ENCODE measurements around the gene VRK1.

VRK1 gene

GRCh38 chr14:96874127-96874526 is 76.9 kb downstream of the VRK1 start:
- TF ChIP-seq CTCF (IDR thresholded peaks at IDR 0.05; ENCODE audit: insufficient read depth, low read length) (no peak), POLR2AphosphoS5 (IDR thresholded peaks at IDR 0.05; ENCODE audit: low read depth) (no peak), SPI1 (IDR thresholded peaks at IDR 0.05; ENCODE audit: borderline replicate concordance, low read depth) (no peak), GABPA (IDR thresholded peaks at IDR 0.05; ENCODE audit: low read depth) (no peak), REST (IDR thresholded peaks at IDR 0.05; ENCODE audit: insufficient replicate concordance, low read depth) (no peak)
- no peak for DNase-seq (ENCODE audit: low read depth in 1 of 2, low spot score in 1 of 2)
- Histone ChIP-seq H3K27me3 (ENCODE audit: insufficient read depth, poor library complexity, severe bottlenecking) (no peaks in the 10 kb centered on the region), H3K27ac (replicated peaks) (no peak overlapping the region), H3K4me3 (replicated peaks; ENCODE audit: insufficient read depth, low read length) (no peak overlapping the region)

GRCh38 chr14:96876747-96877146 is 79.6 kb downstream of the VRK1 start:
- Histone ChIP-seq H3K27me3 (ENCODE audit: insufficient read depth, poor library complexity, severe bottlenecking) (no peaks in the 10 kb centered on the region), H3K27ac (replicated peaks) (no peak overlapping the region), H3K4me3 (replicated peaks; ENCODE audit: insufficient read depth, low read length) (no peak overlapping the region)
- DNase-seq (ENCODE audit: low read depth in 1 of 2, low spot score in 1 of 2) = no peak
- TF ChIP-seq CTCF (IDR thresholded peaks at IDR 0.05; ENCODE audit: insufficient read depth, low read length) (no peak), POLR2AphosphoS5 (IDR thresholded peaks at IDR 0.05; ENCODE audit: low read depth) (no peak), GABPA (IDR thresholded peaks at IDR 0.05; ENCODE audit: low read depth) (no peak), SPI1 (IDR thresholded peaks at IDR 0.05; ENCODE audit: borderline replicate concordance, low read depth) (no peak), REST (IDR thresholded peaks at IDR 0.05; ENCODE audit: insufficient replicate concordance, low read depth) (no peak)

GRCh38 chr14:96881713-96882112 is 84.5 kb downstream of the VRK1 start:
- no peak overlapping the region for H3K27ac ChIP-seq (replicated peaks)

More at GRCh38 chr14:96881713-96882112, 84.5 kb downstream of the VRK1 start:
- no peak for TF ChIP-seq REST (IDR thresholded peaks at IDR 0.05; ENCODE audit: insufficient replicate concordance, low read depth)
- TF ChIP-seq SPI1 (IDR thresholded peaks at IDR 0.05; ENCODE audit: borderline replicate concordance, low read depth) = no peak
- no peak for TF ChIP-seq POLR2AphosphoS5 (IDR thresholded peaks at IDR 0.05; ENCODE audit: low read depth)
- no peak for TF ChIP-seq GABPA (IDR thresholded peaks at IDR 0.05; ENCODE audit: low read depth)
- no peak for TF ChIP-seq CTCF (IDR thresholded peaks at IDR 0.05; ENCODE audit: insufficient read depth, low read length)
- Histone ChIP-seq H3K4me3 (replicated peaks; ENCODE audit: insufficient read depth, low read length) (no peak overlapping the region), H3K27me3 (ENCODE audit: insufficient read depth, poor library complexity, severe bottlenecking) (no peaks in the 10 kb centered on the region)
- DNase-seq (ENCODE audit: low read depth in 1 of 2, low spot score in 1 of 2) = no peak

All from HL-60 (cell line).